NCI-H2029 treated with DMSO at 0.1 percent for 48 hours (cell line): ENCODE results near the gene ABCB1.

Experiments
- DNase-seq: peaks from one replicate; lab custom pipeline; 2025; lab: John Stamatoyannopoulos, UW

ABCB1 gene

DNA sequence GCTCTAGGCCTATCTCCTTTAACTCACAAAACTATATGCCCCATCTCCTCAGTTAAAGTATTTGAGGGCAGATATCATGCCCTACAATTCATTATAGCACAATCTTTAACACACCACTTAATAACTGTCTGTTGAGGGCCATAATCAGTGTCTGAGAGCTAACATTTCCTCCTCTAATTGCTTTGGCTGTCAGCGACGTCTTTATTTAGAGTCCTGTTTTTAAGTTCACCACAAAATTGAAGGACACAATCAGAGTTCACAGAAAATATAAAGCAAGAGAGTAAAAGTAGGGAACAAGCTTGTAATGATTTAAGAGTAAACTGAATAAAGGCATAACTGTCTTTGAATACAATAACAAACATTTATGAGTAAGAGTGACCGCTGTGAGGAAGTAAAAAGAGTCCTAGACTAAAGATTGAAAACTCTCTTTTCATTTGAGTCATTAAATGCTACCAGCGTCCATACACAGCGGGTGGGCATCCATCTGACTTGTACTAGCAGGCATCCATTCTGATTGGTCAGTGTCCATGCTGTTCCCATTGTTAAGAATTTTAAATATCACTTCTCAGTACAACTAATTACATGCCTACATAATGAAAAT lies 86.8 kb downstream of the ABCB1 start:
- DNase-seq: no peak

DNA sequence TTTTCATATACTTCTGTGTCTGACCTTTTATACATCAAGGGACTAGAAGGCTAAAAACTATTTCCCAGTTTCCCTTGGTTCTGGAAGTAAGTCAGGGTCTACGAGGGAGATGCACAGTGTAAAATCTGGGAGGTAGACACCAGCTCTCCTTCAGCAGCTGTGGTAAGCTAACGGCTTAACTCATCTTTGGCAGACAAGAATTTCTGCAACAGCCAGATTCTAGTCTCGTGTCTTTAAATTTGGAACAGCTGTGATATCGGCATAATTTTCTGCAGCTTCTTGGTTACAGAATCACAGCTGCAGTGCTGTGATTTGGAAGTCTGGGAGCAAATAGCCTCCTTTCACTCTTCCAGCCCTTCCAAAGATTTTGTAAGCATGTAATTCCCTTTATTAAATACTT lies 87.8 kb downstream of the ABCB1 start:
- DNase-seq: no peak

DNA sequence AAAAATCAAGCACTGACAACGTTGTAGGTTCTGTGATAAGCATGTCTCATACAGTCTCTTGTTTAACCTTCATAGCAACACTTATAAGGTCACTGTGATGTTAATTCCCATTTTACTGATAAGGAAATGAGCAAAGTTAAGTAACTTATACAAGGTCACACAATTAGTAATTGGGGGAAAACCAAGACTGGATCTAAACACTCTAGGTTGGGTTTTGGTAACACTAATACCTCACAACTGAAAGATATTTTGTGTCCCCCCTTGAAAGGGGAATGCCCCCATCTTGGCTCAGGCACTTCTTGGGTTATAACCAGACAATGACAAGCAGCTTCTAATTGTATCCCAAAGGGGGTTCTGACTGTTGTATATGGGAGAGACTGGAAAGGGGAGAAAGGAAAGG lies 89.2 kb downstream of the ABCB1 start:
- no peak for DNase-seq

DNA sequence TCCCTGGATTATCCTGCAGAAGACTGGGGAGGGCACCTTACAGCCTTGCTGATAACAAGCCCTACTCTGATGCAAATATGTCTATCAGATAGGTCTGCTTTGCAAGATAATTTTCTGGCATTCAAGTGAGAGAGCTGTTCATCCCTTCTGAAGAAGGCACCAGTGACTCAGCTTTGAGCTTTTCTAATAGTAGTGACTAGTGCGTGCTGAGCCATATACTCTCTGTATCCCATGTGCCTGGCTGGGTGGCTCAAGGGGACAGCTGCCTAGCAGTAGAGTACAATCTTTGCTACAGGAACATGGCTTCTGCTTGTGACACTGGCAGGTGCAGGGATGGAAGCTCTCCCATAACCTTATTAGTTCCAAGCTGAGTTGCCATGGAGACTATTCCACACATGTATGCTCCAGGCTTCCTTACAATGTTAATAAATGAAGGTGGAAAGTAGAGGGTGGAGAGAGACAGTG lies 90.2 kb downstream of the ABCB1 start:
- DNase-seq: no peak

DNA sequence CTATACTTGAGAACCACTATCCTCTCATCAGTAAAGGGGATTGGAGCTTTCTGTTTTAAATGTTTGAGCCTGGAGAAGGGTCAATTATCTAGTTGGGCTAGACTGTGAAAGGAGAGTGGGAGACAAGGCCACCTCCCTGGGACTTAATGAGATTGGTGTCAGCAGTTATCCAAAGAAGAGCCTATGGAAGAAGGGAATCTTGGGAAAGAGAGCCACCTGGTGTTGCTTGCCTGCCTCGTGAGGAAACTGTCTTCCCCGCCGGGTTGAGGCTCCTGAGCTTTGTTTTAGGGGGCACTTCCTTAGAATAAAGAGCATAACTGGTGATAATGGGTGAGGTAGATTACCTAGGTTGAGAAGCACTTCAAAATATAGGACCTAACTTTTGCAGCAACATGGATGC lies 93.2 kb downstream of the ABCB1 start:
- DNase-seq: no peak

DNA sequence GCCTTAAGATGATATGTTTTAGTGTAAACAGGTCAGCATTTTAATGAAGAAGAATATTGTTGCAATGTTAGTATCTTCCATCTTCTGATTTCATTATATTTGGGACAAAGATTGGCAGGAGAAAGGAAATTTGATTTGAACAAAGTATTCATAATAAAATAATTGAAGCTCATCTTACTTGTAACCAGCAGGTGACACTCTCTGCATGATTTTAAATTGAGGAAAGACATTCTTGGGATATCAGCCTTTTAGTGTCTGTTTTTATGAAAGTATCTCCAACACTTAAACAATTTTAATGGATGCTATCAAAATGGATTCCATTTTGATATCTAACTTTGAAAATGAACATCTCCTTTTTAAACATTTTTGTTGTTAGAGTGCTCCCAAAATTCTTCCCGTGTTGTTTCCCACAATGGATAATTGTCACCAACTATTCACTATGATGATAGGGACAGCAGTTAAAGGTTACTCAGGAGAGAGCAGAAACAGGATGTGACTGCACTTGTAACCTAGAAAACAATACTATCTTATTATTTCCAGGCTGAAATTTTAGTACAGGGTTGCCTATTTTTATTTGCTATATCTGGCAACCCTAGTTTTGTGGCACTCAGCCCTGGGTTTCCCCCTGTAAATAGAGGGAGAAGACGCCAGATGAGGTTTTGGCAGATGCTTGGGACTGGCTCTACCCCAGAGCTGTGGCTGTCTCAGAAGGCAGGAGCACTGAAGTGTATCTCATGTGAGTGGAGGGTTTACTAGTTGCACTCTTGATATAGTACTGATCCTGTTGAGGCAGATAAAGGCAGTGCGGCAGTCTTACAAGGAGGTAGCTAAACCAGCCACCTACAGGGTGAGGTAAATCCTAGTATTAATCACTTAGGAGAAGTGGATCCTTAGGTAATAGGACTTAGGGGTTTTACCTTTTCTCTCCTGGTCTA lies 94.2 kb downstream of the ABCB1 start:
- DNase-seq: no peak

DNA sequence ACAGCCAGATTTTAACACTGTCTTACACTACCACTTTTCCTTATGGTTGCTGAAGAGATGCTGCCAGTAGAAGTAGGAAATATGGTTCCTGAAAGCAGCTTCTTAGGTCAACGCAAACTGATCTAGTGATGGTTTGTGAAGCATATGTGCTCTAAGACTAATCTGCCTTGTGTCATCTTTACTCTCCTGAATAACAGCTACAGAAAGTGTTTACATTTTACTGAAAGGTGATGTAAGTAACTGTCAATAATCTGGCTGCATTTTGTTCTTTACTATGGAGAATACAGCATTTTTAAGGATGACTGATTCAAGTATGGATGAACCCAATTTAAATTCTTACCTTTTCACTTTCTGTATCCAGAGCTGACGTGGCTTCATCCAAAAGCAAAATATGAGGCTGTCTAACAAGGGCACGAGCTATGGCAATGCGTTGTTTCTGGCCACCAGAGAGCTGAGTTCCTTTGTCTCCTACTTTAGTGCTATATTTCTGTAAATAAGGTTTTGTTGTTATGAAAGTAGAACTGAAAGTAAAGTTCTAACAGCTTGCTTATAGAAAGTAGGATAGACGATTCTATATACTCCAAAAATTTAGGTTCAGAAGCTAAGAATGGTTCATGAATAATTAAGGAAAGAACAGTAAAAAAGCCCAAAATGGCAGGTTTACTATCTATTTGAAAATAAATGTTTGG lies 95.0 kb downstream of the ABCB1 start:
- DNase-seq: no peak

DNA sequence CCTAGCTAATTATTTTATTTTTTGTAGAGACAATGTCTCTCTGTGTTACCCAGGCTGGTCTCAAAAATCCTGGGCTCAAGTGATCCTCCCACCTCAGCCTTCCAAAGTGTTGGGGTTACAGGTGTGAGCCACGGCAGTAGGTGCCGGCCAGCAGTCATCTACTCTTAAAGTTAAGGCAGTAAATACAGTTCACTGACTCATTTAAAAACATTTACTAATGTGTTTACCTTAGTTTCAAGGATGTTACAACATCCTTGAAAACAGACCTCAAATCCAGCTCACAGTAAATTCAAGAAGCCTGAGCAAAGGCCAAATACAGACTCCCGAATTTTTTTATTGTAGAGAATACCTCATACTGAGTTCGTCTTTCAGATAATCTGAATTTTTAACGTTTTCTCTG lies 95.6 kb downstream of the ABCB1 start:
- DNase-seq: no peak

DNA sequence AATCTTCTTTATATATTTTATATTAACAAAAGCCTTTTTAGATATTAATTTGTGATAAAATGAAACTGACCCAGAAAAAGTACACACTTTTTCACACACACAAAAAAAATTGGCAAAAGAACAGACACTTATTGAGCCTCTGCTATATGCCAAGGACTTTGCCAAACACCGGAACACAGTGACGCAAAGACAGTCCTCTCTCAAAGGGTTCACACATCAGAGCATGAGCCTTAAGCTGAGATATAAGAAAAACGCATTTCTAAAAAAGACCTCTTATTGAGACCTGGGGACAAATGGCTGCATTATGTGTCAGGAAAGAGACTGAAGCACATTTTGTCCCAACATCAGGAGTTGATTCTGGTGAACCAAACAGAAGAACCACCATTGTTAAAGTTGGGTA lies 101.2 kb downstream of the ABCB1 start:
- DNase-seq: no peak

DNA sequence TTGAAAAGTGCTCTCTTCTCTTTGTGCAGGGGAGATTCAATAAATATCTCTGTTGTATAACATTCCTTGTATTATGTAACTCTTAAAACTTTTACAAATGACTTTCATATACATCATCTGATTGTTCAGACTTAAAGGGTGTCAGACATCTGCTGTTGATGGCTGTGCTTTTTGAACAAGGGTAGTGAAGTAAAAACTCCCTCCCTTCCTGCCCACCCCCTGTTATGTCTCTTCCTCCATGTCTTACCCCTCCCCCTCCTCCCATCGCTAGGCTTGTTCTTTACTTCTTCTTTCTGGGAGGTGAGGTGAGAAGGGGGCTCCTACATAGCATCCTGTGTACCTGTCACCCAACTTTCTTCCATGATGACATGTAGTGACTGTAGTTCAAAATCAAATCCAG lies 101.8 kb downstream of the ABCB1 start:
- DNase-seq: no peak

DNA sequence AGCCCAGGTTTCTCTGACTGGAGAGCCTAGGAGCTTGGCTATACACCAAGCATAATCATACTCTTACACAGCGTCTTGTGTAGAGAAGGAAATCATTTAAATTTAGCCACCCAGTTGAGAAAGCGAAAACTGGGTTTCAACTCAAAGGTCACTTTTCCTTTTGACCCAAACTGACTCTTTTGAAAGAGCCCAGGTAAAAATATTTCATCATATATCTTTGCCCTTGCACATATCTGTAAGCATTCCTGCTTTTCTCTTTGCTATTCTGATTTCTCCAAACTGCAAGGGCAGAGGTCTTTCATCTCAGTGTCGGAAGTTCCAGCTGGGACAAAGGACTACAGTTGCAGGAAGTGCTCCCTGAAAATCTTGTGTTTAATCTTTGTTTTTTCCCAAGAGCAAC lies 103.2 kb downstream of the ABCB1 start:
- DNase-seq: no peak

DNA sequence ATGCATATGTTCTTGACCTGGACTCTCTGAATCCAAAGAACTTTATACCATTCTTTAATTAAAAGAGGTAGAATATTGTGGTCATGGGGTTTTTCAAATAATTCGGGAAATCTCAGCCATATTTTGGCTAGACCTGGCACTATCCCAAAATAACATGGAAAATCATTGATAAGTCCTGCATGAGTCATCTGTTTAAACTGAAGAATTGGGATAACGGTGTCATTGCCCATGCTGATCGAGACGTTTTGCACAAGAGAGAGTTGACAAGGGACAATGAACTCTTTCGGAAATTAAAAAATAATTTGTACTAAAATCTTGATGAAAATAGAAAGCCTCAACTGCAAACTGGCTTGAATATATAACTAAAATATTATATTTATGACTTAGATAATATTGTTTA lies 105.3 kb downstream of the ABCB1 start:
- no peak for DNase-seq

DNA sequence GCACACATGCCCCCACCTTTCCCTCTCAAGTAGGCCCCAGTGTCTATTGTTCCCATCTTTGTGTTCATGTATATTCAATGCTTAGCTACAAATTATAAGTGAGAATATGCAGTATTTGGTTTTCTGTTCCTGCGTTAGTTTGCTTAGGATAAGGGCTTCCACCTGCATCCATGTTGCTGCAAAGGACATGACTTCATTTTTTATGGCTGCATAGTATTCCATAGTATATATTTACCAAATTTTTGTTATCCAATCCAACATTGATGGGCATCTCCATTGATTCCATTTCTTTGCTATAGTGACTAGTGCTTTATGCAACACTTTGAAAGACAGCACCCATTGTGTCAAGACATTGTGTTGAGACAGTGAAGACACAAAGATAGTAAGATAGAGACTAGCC lies 106.2 kb downstream of the ABCB1 start:
- DNase-seq: no peak

DNA sequence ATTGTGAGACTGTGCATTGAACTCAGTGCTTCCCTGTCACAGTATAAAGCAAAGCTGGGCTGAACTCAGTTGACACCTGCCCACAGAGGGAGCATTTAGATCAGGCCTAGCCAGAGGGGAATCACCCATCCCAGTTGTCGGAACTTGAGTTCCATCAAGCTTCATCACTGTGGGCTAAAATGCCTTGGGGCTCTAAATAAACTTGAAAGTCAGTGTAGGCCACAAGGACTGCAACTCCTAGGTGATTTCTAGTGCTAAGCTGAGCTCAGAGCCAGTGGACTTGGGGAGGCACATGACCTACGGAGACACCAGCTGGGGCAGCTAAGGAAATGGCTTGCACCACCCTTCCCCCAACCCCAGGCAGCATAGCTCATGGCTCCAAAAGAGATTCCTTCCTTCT lies 117.6 kb downstream of the ABCB1 start:
- DNase-seq: no peak

DNA sequence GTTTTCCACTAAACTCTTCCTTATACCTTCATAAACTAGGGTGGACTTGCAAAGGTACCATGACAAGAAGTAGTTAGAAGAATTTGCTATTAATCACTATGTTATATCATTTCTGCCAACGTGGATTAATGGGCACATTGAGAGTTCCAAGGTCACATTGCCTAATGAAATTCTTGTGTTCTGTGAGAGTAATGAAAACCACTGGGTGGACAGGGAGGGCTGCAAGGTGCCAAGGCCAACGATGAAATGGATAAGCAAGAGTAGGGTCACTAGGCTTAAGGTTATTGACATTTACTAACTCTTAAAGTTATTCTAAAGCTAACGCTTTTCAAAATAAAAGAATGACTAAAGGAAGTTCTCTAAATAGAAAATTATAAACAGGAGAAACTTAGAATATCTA lies 118.6 kb downstream of the ABCB1 start:
- no peak for DNase-seq

DNA sequence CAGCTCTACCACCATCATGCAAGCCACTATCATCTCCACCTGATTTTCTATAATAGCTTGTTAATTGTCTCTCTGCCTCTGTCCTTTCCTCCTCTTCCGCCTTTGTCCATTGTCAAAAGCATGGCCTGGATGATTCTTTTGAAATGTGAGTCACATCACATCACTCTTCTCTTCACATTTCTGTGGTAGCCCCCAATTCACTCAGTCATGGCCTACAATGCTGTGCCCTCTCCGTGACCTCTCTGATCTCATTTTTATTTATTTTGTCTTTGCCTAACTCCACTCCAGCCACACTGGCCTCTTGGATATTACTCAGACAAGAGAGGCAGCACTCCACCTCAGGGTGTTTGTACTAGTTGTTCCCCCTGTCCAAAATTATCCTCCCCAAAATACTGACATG lies 120.3 kb downstream of the ABCB1 start:
- no peak for DNase-seq

DNA sequence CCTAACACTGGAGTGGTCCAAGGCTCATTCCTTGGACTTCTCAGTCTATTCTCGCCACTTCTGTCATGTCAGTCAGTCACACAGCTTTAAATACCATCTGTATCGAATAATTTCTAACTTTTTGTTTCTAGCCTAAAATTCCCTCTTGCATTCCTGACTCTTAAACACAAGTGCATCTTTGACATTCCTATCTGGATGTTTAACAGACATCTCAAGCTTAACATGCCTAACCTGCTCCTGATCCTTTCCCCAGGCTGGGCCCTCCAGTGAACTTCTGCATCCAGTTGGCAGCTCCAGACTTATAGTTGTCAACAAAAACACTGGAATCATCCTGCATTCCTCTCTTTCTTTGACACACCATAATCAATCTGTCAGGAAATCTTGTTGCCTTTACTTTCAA lies 120.7 kb downstream of the ABCB1 start:
- DNase-seq: no peak

DNA sequence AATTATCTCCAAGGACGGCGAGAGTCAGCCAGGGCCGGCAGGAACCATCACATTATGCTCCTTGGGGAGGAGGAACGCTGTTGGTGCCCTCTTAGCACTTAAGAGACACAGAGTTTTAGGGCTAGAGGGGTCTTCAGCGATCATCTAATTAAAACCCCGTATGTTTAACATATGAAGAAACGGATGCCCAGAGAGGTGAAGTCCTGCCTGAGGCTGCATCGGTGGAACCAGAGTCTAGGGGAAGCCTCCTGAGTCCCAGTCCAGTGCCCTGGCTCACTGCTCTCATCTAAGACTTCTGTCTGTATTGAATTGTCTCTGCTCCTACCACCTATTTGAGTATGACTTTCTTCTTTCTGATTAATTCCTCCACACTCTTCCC lies 124.5 kb downstream of the ABCB1 start:
- no peak for DNase-seq

DNA sequence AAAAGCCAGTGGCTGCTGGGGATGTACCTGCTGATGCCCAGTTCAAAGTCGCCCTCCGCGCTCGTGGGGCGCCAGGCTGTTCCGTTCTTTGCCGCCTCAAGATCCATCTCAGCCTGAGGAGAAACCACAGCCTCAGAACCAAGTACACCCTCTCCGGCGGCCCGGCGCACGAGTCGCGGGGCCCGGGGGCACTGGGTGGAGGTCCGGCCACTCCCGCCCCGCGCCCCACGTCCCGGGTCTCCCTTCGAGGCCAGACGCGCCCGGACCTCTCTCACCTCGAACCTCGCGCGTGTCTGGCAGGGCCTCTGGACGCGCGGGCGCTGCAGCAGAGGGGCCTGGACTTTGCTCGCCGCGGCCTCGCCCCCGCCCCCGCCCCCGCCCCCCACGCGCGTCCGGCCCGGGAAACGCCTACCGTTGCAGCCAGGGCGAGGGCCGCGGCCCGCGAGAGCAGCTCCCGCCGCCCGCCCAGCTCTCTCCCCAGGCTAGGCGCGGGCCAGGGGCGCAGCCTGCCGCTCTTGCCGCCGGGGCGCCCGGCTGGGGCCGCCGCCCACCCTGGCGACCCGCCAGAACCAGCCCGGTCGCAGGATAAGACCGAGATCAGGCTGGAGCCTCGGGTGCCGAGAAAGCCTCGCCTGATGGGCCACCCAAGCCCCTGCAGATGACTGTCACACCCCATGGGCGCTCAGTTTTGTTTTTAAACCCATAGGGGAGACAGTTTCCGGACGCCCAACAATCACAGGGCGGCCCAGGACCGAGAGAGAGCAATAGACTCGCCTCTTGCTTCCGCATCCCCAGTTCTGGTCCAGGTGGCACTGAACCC lies 125.1 kb downstream of the ABCB1 start, which contains the start of gene ABCB4:
TSS of gene ABCB4 (minus strand) at position 322 of the 820 bp plus-strand sequence. CDS start at position 107, 215 bp downstream.
- DNase-seq: no peak

DNA sequence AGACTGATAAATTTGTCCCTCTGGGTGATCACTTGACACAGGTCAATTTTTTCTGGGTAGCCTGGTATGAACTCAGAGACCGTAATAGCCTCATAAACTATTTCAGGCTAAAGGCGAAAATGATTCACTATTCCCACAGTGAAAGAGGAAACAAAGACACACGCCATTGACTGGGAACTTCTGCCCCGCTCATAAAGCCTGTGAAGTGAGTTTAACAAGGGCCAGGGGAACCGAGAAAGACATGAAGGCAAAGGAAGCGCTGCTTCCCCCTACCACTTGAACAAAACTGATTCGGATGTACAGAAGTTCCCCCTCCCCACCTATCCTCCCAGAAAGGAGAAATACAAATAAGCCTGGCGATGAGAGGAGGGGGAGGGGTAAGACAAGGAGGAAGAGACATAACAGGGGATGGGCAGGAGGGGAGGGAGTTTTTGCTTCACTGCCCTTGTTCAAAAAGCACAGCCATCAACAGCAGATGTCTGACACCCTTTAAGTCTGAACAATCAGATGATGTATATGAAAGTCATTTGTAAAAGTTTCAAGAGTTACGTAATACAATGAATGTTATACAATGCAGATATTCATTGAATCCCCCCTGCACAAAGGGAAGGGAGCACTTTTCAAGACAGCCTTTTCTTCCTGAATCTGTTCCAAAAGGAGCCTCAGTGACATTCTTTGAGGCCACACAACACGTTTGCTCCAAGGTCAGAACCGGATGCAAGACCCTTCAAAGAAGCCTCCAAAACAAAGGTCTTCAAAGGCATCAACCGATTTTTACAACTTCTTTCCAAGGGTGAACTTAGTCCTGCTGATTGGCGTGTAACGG lies 125.9 kb downstream of the ABCB1 start:
- no peak for DNase-seq

DNA sequence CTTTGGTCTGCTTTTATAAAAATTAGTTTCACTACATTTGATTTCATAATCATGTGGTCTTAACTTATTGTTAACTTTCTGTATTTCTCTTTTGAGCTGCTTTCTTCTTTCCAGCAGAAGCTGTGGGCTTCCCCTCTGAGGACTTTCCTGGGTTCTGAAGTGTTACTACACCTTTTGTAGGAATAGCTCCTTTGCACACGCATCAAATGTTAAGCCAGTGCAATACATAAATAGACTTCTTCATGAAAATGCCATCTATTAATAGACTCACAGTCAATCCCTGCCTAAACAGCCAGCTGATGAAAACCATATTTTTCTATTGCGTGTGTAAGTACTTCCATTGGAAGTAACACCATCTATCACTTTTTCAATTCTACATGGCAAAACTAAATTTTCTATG lies 126.7 kb downstream of the ABCB1 start:
- no peak for DNase-seq
